Ovary (tissue), 9 donors: ENCODE results near the gene CYS1. TPM values are rescaled to one million over a fixed set of nuclear protein-coding genes. Genes with fewer than 3 reads are reported as not detected.
A peak's percentile ranks its signal among the peaks of the same experiment; 100 is the strongest.

Source experiments
- DNase-seq, 5 donors: peaks; one replicate each; pipeline ENCODE4 v3.0.0-alpha.2; 2019 to 2020
- H3K27ac ChIP-seq, 2 donors: fragments of 200-600 bp; one replicate each; pipeline versions ENCODE4 v1.5.1 to v1.8.0; 2019 to 2022
- H3K27me3 ChIP-seq: fragments of 200-600 bp; one replicate; pipeline ENCODE4 v1.8.0; 2022
- H3K36me3 ChIP-seq: fragments of 200-600 bp; sonication (generic); one replicate; pipeline ENCODE4 v1.5.1; 2019
- H3K4me1 ChIP-seq: one replicate; pipeline ENCODE4 v1.8.1; 2013; ENCODE audit warnings: mild to moderate bottlenecking, moderate library complexity; ENCODE audit not compliant: insufficient read depth
- H3K4me3 ChIP-seq: fragments of 200-600 bp; sonication (generic); one replicate; pipeline ENCODE4 v1.5.1; 2017
- H3K9me3 ChIP-seq, 2 donors: fragments of 200-600 bp in 1 of 2; sonication (generic) in 1 of 2; one replicate each; pipeline versions ENCODE4 v1.5.1 to v1.8.1; 2013 to 2019; ENCODE audit warnings: mild to moderate bottlenecking in 1 of 2, moderate library complexity in 1 of 2
- POLR2A ChIP-seq: fragments of 450-650 bp; IDR thresholded peaks from one replicate; pipeline ENCODE4 v1.6.1; 2017; ENCODE audit warnings: antibody characterized with exemption, mild to moderate bottlenecking, moderate library complexity
- WGBS, 3 donors: extraction: QIAGEN DNeasy Blood & Tissue Kit in 1 of 3; methylation state at CpG; one replicate each; pipeline versions ENCODE4 v1.1.5 to v1.1.7; 2013 to 2017; 5-methylcytosine and 5-hydroxymethylcytosine counted together
- intact Hi-C, 4 donors: fragments of 100-400 bp; cut with DNase I; formaldehyde crosslinking; loops; one replicate each; pipeline versions ENCODE4 v1.11.0 to v1.15.1; 2022 to 2023
- polyA plus RNA-seq, 2 donors: library from polyadenylated mRNA; stranded (reverse); fragments of 200-250 nt in 1 of 2; fragments of 350-450 nt in 1 of 2; fragmentation: Illumina TruSeq in 1 of 2; extraction: RNeasy Lipid Tissue Mini Kit (QIAGEN cat#74804) in 1 of 2; gene quantifications; one replicate each; pipeline ENCODE4 v1.2.3, GENCODE V29; 2013 to 2014
- small RNA-seq: library from RNA; depleted of rRNA; stranded (forward); fragments of <200 nt; gene quantifications from one replicate; pipeline ENCODE3, GENCODE V24; 2016
- total RNA-seq, 7 donors: library from RNA; depleted of rRNA in 2 of 7; stranded (reverse); fragments of >200 nt in 2 of 7; fragmentation: NEBNext Ultra II Directional in 3 of 7; extraction: Animal tissue kit (Norgen Biotek cat#: 25700) in 3 of 7; gene quantifications; one replicate each; pipeline versions ENCODE4 v1.1.0 to v1.2.4, GENCODE V29; 2016 to 2023
- TF ChIP-seq, protein P1 (sequence below), 3 donors: fragments of 450-650 bp in 2 of 3; fragments of 200-600 bp in 1 of 3; IDR thresholded peaks; one replicate each; pipeline versions ENCODE4 v1.5.1 to v1.8.0; 2016 to 2022; ENCODE audit warnings: antibody characterized with exemption in 3 of 3, mild to moderate bottlenecking in 1 of 3
- donor health status: DM: no; HTN: no; CAD: no; lungs with moderate emphysema.
- donor health status: DM: no; HTN: no; CAD: no.
- donor health status: Bipolar disorder and iron deficiency.
- donor health status: DM: yes; HTN: yes; CAD: no.
- donor health status: DM: no; HTN: no; CAD: no.
- donor health status: DM: yes; HTN: yes; CAD: no.

Gene CYS1
- total and polyA plus RNA-seq, 9 donors: 5.9 to 21.5 (median 12.0) TPM

DNA sequence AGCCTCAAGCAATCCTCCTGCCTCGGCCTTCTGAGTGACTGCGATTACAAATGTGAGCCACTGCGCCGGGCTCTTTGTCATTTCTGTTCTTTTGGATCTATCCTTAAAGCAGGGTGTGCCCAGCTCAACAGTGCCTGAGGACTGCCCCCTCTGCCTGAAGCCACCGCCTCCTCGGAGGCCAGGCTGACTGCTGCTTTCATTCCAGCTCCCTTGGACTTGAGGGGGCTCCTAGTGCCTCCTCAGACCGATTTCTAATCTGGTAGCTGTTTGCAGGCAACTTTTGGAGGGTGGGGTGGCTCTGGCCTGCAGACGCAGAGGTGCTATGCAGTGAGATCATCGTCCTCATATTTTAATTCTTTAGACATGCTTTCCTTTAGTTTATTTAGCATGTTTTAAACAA is 72.8 kb downstream of the CYS1 start:
- no peaks in the 10 kb centered on the region for H3K9me3 ChIP-seq
- intact Hi-C loops: no loop called here
- peaks cover 17% of the 10 kb centered on the region for H3K4me1 ChIP-seq
- no peak overlapping the region for H3K27ac ChIP-seq
- WGBS, 3 donors: 59 to 72% (median 72%) methylated on average over 8 to 9 of the region's 9 CpGs
- H3K4me3 ChIP-seq: no peak overlapping the region
- DNase-seq: peak in 1 of 5 donors; percentile 21
- TF ChIP-seq, protein P1, sequence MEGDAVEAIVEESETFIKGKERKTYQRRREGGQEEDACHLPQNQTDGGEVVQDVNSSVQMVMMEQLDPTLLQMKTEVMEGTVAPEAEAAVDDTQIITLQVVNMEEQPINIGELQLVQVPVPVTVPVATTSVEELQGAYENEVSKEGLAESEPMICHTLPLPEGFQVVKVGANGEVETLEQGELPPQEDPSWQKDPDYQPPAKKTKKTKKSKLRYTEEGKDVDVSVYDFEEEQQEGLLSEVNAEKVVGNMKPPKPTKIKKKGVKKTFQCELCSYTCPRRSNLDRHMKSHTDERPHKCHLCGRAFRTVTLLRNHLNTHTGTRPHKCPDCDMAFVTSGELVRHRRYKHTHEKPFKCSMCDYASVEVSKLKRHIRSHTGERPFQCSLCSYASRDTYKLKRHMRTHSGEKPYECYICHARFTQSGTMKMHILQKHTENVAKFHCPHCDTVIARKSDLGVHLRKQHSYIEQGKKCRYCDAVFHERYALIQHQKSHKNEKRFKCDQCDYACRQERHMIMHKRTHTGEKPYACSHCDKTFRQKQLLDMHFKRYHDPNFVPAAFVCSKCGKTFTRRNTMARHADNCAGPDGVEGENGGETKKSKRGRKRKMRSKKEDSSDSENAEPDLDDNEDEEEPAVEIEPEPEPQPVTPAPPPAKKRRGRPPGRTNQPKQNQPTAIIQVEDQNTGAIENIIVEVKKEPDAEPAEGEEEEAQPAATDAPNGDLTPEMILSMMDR (IDR thresholded peaks at IDR 0.05): no peak
- no peak for TF ChIP-seq POLR2A
- no peaks in the 10 kb centered on the region for H3K36me3 ChIP-seq
- H3K27me3 ChIP-seq: no peaks in the 10 kb centered on the region

Small RNA genes within 50 kb of the gene (small RNA-seq; reads per million reads assigned to genes)
- gene RF00568: not detected

Other genes starting within 250 kb of the CYS1 start
- 10 to 100 TPM; 12.6 to 22.0 (median 18.2) TPM for gene TAF1B, start 236.9 kb downstream of the CYS1 start, total RNA-seq
- gene TAF1B, start 236.9 kb downstream of the CYS1 start, polyA plus RNA-seq: 10 to 100 TPM in 1 of 2 donors, 1 to 10 TPM in 1; 6.4 to 10.1 TPM
- 1 to 10 TPM in 2 of 7 donors, under 1 TPM in 4, not detected in 1; 0.18 to 2.4 (median 0.78) TPM for gene GRHL1, start 128.7 kb downstream of the CYS1 start, total RNA-seq
- under 1 TPM; 0.32 to 0.40 TPM for gene GRHL1, start 128.7 kb downstream of the CYS1 start, polyA plus RNA-seq
- gene KLF11, start 36.9 kb downstream of the CYS1 start, total RNA-seq: 10 to 100 TPM; 21.6 to 45.3 (median 31.4) TPM
- gene KLF11, start 36.9 kb downstream of the CYS1 start, polyA plus RNA-seq: 10 to 100 TPM; 22.8 to 41.8 TPM
- 1 to 10 TPM in 3 of 7 donors, under 1 TPM in 2, not detected in 2; 0.24 to 4.6 (median 1.3) TPM for gene RRM2, start 42.3 kb upstream of the CYS1 start, total RNA-seq
- 1 to 10 TPM in 1 of 2 donors, under 1 TPM in 1; 0.51 to 4.1 TPM for gene RRM2, start 42.3 kb upstream of the CYS1 start, polyA plus RNA-seq
- gene HPCAL1, start 222.5 kb upstream of the CYS1 start, total RNA-seq: 10 to 100 TPM; 13.4 to 69.5 (median 18.5) TPM
- 10 to 100 TPM; 11.4 to 20.1 TPM for gene HPCAL1, start 222.5 kb upstream of the CYS1 start, polyA plus RNA-seq